Loucy (cell line): ENCODE results near the gene SIAH1.

Source experiments
- H2AFZ ChIP-seq: fragments of 200-600 bp; sonication (generic); 2 replicates; pipeline ENCODE4 v1.6.0; 2016; ENCODE audit warnings: antibody characterized with exemption, mild to moderate bottlenecking, low read length, moderate library complexity
- H3F3A ChIP-seq: fragments of 200-600 bp; 2 replicates; pipeline ENCODE4 v1.6.0; 2016; ENCODE audit warnings: antibody characterized with exemption, low read depth, mild to moderate bottlenecking
- H3K27me3 ChIP-seq: fragments of 200-600 bp; sonication (generic); 2 replicates; pipeline ENCODE4 v1.6.1; 2014; ENCODE audit warnings: low read length, mild to moderate bottlenecking; ENCODE audit not compliant: insufficient read depth, poor library complexity, severe bottlenecking
- H3K36me3 ChIP-seq: fragments of 200-600 bp; sonication (generic); 2 replicates; pipeline ENCODE4 v1.6.1; 2016; ENCODE audit warnings: low read length; ENCODE audit not compliant: insufficient read depth
- H3K4me1 ChIP-seq: fragments of 200-600 bp; sonication (generic); 2 replicates; pipeline ENCODE4 v1.5.1; 2014; ENCODE audit warnings: low read length, mild to moderate bottlenecking; ENCODE audit not compliant: insufficient read depth, poor library complexity, severe bottlenecking
- H3K4me2 ChIP-seq: fragments of 200-600 bp; sonication (generic); 2 replicates; pipeline ENCODE4 v1.6.0; 2014; ENCODE audit warnings: antibody characterized with exemption, low read length, low read depth, mild to moderate bottlenecking; ENCODE audit not compliant: poor library complexity, severe bottlenecking
- H3K4me3 ChIP-seq: fragments of 200-600 bp; sonication (generic); 2 replicates; pipeline ENCODE4 v1.5.1; 2014; ENCODE audit warnings: low read length, mild to moderate bottlenecking, mixed read lengths; ENCODE audit not compliant: poor library complexity, severe bottlenecking
- H3K79me2 ChIP-seq: fragments of 200-600 bp; sonication (generic); 2 replicates; pipeline ENCODE4 v1.6.1; 2014; ENCODE audit warnings: low read length; ENCODE audit not compliant: insufficient read depth
- H3K9ac ChIP-seq: fragments of 200-600 bp; sonication (generic); 2 replicates; pipeline ENCODE4 v1.6.0; 2014; ENCODE audit warnings: mild to moderate bottlenecking, low read depth, low read length, moderate library complexity; ENCODE audit not compliant: poor library complexity, severe bottlenecking
- H3K9me2 ChIP-seq: fragments of 200-600 bp; sonication (generic); replicated peaks from 2 replicates; pipeline ENCODE4 v1.6.1; 2016; ENCODE audit warnings: low read depth, low read length, mixed read lengths
- H3K9me3 ChIP-seq: fragments of 200-600 bp; sonication (generic); 2 replicates; pipeline ENCODE4 v1.6.1; 2014; ENCODE audit warnings: mild to moderate bottlenecking, antibody characterized with exemption, low read length, low read depth; ENCODE audit not compliant: insufficient read depth
- H4K20me1 ChIP-seq: fragments of 200-600 bp; sonication (generic); 2 replicates; pipeline ENCODE4 v1.6.0; 2014; ENCODE audit warnings: antibody characterized with exemption, low read length, mild to moderate bottlenecking; ENCODE audit not compliant: insufficient read depth, poor library complexity, severe bottlenecking
- EZH2phosphoT487 ChIP-seq: fragments of 200-600 bp; IDR thresholded peaks from 2 replicates; pipeline ENCODE4 v1.6.1; 2018; ENCODE audit warnings: antibody characterized with exemption, mild to moderate bottlenecking, moderate library complexity, borderline replicate concordance
- TF ChIP-seq, protein P1 (sequence below): fragments of 200-600 bp; sonication (generic); conservative IDR thresholded peaks from 2 replicates; pipeline ENCODE4 v1.5.1; 2014; ENCODE audit warnings: mild to moderate bottlenecking, antibody characterized with exemption, low read length

The SIAH1 gene

DNA sequence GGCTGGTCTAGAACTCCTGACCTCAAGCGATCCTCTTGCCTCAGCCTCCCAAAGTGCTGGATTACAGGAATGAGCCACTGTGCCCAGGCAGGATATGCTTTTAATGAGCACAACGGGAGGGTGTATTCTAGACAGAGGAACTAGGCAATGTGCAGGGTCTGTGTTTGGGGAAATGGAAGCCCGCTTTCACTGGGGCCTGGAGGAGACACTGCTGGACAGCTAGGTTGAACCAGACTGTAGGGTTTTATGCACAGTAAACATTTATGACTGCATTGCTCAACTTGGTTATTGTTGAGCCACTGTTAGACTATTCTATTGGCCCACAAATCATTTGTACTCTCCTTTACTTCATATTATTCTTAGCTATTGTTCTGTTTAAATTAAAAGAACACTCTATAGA lies 10.2 kb upstream of the SIAH1 start:
- H3K4me2 ChIP-seq, result no peak overlapping the region
- no peaks in the 10 kb centered on the region for H3K36me3 ChIP-seq
- H3K9me2 ChIP-seq, result no peaks in the 10 kb centered on the region
- H2AFZ ChIP-seq, result no peak overlapping the region
- no peaks in the 10 kb centered on the region for H3F3A ChIP-seq
- no peaks in the 10 kb centered on the region for H4K20me1 ChIP-seq
- TF ChIP-seq, protein P1, sequence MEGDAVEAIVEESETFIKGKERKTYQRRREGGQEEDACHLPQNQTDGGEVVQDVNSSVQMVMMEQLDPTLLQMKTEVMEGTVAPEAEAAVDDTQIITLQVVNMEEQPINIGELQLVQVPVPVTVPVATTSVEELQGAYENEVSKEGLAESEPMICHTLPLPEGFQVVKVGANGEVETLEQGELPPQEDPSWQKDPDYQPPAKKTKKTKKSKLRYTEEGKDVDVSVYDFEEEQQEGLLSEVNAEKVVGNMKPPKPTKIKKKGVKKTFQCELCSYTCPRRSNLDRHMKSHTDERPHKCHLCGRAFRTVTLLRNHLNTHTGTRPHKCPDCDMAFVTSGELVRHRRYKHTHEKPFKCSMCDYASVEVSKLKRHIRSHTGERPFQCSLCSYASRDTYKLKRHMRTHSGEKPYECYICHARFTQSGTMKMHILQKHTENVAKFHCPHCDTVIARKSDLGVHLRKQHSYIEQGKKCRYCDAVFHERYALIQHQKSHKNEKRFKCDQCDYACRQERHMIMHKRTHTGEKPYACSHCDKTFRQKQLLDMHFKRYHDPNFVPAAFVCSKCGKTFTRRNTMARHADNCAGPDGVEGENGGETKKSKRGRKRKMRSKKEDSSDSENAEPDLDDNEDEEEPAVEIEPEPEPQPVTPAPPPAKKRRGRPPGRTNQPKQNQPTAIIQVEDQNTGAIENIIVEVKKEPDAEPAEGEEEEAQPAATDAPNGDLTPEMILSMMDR, result no peak
- TF ChIP-seq EZH2phosphoT487, result no peak
- no peaks in the 10 kb centered on the region for H3K9me3 ChIP-seq
- H3K79me2 ChIP-seq, result no peaks in the 10 kb centered on the region
- H3K4me3 ChIP-seq, result no peak overlapping the region
- no peaks in the 10 kb centered on the region for H3K4me1 ChIP-seq
- no peaks in the 10 kb centered on the region for H3K27me3 ChIP-seq
- H3K9ac ChIP-seq, result no peak overlapping the region

DNA sequence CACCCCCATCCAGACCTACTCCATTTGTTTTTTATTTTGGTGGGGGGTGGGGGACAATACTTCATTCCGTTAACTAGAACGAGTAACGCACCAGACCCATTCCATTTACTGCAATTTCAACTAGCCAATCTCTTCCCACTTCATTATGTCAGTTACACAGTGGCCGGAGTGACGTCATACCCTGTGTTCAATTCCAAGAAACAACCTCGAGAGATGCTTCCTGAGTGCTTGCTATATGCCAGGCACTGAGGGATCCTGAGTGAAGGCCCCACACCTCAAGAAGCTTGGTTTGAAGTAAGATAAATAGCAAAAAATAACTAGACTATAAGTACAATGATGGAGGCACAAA lies 9.1 kb upstream of the SIAH1 start:
- Histone ChIP-seq H3K4me2 (no peak overlapping the region), H3F3A (no peaks in the 10 kb centered on the region), H4K20me1 (no peaks in the 10 kb centered on the region), H2AFZ (no peak overlapping the region), H3K9me3 (no peaks in the 10 kb centered on the region), H3K4me1 (no peaks in the 10 kb centered on the region), H3K4me3 (no peak overlapping the region), H3K9me2 (no peaks in the 10 kb centered on the region), H3K36me3 (no peaks in the 10 kb centered on the region), H3K79me2 (no peaks in the 10 kb centered on the region), H3K27me3 (no peaks in the 10 kb centered on the region), H3K9ac (no peak overlapping the region)
- TF ChIP-seq EZH2phosphoT487, result no peak
- TF ChIP-seq, protein P1, result no peak

DNA sequence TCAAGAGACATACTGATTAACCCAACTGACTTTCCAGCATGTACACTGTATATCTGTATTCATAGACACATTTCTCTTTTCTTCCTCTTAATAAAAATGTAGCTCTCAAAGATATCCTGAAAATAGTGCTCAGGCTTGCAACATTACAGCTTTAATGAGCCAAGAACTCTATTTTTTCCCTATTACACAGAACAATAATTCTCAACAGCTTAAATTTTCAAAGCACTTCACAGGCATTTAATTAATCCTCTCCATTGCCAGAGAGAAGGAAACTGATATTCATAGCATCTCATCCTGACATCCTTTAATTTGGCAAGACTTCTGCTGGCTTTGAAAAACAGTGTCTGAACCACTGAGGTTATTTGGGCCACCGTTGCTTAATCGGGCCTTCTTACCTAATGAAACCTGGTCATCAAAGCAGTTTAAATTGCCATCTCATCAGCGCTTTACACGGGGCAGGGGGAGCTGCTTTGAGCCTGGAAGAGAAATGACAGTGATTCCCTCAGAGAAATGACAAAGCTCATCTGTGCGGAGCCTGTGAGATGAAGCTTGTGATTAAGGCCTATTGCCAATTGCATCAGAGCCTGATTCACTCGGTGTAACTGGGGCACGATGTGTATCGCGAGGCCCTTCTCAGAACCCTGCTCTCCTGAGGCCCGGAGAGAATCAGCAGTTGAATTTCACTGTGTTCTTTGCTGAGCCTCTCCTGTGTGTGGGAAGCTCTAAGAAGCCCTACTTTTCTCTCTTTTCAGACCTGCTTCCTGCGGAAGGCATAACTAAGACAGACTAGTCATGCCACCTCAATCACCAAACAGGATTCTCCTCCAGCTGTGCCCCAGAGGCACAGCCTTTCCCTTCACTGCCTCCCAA lies 8.5 kb upstream of the SIAH1 start:
- Histone ChIP-seq H3K27me3 (no peaks in the 10 kb centered on the region), H3F3A (no peaks in the 10 kb centered on the region), H3K9ac (no peak overlapping the region), H2AFZ (no peak overlapping the region), H3K4me3 (no peak overlapping the region), H3K9me2 (no peaks in the 10 kb centered on the region), H3K9me3 (no peaks in the 10 kb centered on the region), H3K4me2 (no peak overlapping the region), H3K4me1 (no peaks in the 10 kb centered on the region), H3K36me3 (no peaks in the 10 kb centered on the region), H4K20me1 (no peaks in the 10 kb centered on the region), H3K79me2 (no peaks in the 10 kb centered on the region)
- TF ChIP-seq, protein P1, result no peak
- TF ChIP-seq EZH2phosphoT487, result no peak
